Measurements from ENCODE around the gene MFF.
"Not testable (repeated sequence)": the region's sequence is repeated elsewhere in the genome, so short reads cannot be mapped to it uniquely, and the experiment has no call there.

MFF gene

GRCh38 chr2:227378371-227378782 is 53.3 kb downstream of the MFF start:
- DNase-seq: no peak

GRCh38 chr2:227379095-227379494 is 54.0 kb downstream of the MFF start, which contains the start of gene TM4SF20:
Gene TM4SF20, minus strand, starts transcription at chr2:227379306. Its CDS starts 38 bp downstream, at chr2:227379268.
- no peak for DNase-seq

GRCh38 chr2:227382241-227382835 is 57.3 kb downstream of the MFF start:
- not testable (repeated sequence) for DNase-seq

GRCh38 chr2:227383686-227384085 is 58.6 kb downstream of the MFF start:
- no peak for DNase-seq

GRCh38 chr2:227386630-227387029 is 61.6 kb downstream of the MFF start:
- no peak for DNase-seq

DNA sequence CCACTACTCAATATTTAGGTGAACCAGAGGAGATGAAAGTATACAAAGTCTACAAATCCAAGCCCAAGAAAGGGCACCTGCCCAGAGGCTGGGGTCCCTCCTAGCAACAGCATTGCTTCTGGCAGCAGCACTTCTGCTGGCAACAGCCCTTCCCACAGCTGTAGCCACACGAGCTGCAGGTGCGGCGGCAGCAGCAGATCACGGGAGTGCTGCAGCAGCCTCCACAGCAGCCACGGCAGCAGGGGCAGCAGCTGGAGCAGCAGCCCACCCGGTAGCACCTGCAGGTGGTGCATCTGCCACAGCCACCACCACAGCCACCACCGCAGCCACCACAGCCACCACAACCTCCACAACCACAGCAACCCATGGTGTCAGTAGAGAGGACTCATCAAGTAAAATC is 62.5 kb downstream of the MFF start, which contains the start of gene SCYGR1:
Gene SCYGR1, minus strand, starts transcription at position 367 of the 400 bp plus-strand sequence. Its CDS starts 0 bp downstream, at position 367.
- not testable (repeated sequence) for DNase-seq

GRCh38 chr2:227388537-227389011 is 63.5 kb downstream of the MFF start:
- no peak for DNase-seq

DNA sequence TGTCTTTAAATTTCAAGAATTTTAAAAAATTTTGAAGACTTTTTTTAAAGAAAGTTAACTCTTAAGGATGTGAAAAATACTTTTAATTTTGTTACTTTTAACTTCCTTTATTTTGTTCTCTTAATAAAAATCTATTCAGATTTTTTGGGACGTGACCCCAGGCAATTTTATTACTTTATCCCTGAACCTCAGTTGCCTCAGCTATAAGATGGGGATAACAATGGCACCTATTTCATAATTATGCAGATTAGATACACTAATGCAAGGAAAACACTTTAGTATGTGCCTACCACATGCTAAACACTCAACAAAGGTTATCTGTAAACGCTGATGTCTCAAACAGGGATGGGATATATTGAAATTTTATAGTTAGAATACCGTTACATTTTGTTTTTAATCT is 64.2 kb downstream of the MFF start:
- no peak for DNase-seq

DNA sequence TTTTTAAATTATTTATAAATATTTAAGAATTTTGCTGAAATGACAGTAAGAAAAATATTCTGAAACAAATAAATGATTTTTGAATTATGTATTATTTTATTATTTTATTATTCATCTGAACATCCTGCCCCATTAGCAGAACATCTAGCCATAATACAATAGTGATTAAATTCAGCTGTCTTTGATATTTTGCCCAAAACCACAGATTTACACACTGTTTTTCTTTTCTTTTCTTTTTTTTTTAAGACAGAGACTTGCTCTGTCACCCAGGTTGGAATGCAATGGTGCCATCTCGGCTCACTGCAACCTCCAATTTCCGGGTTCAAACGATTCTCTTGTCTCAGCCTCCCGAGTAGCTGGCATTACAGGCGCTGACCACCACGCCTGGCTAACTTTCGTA is 64.6 kb downstream of the MFF start:
- no peak for DNase-seq

DNA sequence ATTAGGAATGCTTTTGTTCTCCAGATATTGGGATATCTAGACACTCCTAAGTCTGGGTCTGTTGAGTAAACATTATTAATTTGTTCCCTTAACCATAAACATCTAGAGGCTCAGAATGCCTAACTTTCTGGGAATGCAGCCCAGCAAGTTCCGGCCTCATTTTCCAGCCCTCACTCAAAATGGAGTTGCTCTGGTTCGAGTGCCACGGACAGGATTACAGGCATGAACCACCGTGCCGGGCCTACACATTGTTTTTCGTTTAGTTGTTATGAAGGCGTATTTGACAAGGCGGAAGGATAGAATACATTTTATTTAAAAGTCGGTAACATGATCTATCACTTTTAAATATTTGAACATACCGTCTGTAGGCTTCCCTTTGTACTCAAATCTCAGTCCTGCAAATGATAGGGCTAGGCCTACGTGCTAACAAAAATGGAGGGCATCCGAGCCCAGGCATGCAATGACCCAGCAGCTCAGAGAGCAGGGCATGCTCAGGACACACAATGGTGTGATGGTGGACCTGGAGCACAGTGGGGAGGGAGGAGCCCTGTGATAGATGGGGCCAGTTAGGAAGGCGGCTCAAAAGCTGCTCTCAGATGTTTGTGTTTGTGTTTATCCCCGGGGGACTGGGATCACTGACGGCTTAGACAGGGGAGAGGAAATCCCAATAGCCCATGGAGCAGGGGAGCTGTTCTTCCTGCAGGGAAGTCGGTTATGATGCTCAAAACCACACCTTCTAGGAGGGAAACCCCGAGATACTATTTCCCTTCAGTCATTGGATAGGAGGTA is 65.6 kb downstream of the MFF start:
- DNase-seq: no peak

- no peak for DNase-seq
Measured at GRCh38 chr2:227394401-227394800, 69.3 kb downstream of the MFF start.

DNA sequence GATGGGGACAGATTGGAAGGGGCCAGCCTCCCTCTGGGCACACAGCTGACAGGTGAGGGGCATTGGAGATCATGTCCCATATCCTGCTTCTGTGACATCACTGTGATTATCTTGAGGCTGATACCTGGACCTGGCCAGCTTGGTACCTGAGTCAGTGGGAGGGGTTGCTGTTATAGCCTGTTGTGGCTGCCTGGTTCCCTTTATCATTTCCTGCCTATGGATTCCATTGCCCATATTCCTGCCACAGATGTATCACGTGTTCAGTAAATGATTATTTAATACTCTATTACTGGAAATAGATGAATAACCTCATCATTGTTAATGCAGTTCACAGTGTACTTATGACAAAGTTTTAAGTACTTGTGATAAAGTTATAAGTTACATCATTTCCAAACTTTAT is 70.5 kb downstream of the MFF start:
- no peak for DNase-seq

GRCh38 chr2:227397562-227397961 is 72.5 kb downstream of the MFF start:
- DNase-seq: no peak

DNA sequence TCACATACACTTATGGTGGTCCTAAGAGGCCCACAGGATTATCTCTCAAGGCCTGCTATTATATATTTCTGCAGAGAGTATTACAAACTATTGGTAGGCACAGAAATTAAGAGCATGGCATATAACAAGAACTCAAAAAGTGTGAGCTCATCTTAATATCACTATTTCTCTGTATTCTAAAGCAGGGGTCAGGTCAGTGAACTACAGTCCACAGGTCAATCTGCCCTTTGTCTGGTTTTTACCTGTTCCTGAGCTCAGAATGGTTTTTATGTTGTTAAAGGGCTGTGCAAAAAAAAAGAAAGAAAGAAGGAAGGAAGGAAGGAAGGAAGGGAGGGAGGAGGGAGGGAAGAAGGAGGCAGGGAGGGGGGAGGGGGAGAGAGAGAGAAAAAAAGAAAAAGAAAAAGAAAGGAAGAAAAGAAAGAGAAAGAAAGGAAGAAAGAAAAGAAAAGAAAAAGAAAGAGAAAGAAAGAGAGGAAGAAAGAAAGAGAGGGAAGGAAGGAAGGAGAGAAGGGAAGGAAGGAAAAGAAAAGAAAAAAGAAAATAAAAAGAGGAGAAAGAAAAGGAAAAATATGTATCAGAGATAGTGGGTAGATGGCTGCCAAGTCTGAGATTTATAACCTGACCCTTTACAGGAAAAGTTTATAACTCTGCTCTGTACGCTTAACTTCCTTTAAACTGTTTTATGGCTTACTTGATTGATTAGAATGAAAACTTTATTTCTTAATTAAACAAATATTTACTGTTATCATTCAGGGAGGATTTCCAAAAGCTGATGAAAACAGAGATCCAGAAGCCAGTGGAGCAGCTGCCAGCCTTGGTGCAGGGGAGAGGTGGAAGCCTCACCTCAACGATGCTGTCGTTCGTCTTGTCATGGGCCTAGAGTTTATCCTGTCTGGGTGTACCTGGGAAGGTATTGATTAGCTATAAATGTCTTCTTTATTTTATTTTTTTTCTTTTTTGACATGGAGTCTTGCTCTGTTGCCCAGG is 73.9 kb downstream of the MFF start:
- no peak for DNase-seq

GRCh38 chr2:227401550-227401949 is 76.5 kb downstream of the MFF start:
- DNase-seq: no peak

DNA sequence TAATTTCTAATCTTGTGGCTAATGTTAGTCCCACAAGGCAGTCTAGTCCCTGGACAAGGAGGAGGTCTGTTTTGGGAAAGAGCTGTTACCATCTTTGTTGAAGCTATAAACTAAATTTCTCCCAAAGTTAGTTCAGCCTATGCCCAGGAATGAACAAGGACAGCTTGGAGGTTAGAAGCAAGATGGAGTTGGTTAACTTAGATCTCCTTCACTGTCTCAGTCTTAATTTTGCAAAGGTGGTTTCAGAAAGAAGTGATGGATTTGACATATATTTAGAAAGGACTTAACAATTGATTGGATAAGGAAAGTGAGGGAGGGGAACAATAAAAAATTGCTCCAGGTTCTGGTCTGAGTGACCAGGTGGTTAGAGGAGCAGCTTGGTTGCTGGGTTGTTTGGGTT is 77.3 kb downstream of the MFF start:
- DNase-seq: no peak

DNA sequence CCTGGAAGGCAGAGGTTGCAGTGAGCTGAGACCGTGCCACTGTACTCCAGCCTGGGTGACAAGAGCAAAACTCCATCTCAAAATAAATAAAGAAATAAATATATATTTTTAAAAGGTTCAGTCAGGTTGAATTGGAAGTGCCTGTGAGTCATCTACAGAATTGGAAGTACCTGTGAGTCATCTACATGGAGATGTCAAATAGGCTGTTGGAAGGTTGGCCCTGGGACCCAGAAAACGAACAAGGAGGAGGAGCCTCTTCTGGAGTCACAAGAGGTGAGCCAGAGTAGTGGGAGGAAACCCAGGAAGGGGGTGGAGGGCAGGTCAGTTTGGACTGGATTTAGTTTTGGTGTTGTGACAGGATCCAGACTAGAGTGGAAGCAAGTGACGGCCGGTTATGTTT is 77.9 kb downstream of the MFF start:
- DNase-seq: no peak

- DNase-seq: no peak
Measured at GRCh38 chr2:227404585-227405271, 79.7 kb downstream of the MFF start.

DNA sequence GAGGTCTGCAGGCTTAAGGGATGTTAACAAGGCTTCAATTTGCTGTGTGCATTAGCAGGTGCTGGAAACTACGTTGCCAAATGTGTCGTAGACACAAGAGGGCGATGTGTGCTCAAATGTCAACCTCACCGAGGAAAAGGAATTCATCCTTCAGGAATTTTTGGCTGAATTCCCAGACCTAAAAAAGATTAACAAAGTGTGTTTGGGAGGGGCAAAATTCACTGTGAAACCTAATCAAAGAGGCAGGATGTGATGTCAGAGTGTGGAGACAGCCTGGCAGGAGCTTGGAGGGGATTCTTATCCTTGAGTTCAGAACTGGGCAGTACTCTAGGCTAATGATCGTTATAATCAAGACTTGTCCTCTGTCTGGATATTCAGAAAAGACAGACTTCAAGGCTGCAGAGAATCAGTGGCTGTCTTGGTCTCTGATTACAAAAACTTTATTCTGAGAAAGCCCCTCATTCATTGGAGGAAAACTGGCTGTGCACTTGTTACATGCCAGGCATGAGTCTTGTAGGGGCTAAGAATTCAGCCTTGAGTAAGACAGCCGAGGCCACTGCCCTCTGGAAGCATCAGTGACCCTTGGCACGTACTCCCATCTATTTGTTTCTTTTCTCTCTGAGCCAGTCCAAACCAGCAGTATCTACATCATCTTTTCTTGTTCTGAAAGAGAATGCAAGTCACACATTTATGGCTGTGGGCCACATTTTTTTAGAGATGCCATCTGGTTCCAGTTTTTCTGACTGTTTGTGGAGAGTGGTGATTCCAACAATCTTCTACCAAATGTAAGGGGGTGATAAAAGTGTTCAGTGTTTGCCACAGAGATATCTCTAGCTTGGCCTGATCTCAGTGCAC is 81.4 kb downstream of the MFF start:
- peak; percentile 86 for DNase-seq
